Neural cell (in vitro differentiated cells): ENCODE data around the gene CISD2. TPM values are rescaled to one million over a fixed set of nuclear protein-coding genes. Genes with fewer than 3 reads are reported as not detected.
"Not testable (repeated sequence)": the region's sequence is repeated elsewhere in the genome, so short reads cannot be mapped to it uniquely, and the experiment has no call there.

Source experiments
- H2AFZ ChIP-seq: fragments of 200-600, 300-800 bp; sonication (generic), shearing (Covaris generic); 2 replicates; pipeline ENCODE4 v1.6.0; 2014; ENCODE audit warnings: low read depth, mild to moderate bottlenecking, antibody characterized with exemption, low read length, moderate library complexity
- H3F3A ChIP-seq: fragments of 200-600 bp; shearing (Covaris generic); 2 replicates; pipeline ENCODE4 v1.6.1; 2016; ENCODE audit warnings: mild to moderate bottlenecking, moderate library complexity, mixed read lengths, antibody characterized with exemption, low read length; ENCODE audit not compliant: insufficient read depth, poor library complexity, severe bottlenecking
- H3K27ac ChIP-seq: fragments of 200-600, 300-800 bp; sonication (generic), shearing (Covaris generic); 2 replicates; pipeline ENCODE4 v1.5.1; 2014; ENCODE audit warnings: mild to moderate bottlenecking, low read length, moderate library complexity
- H3K27me3 ChIP-seq: fragments of 300-800, 200-600 bp; sonication (generic), shearing (Covaris generic); 2 replicates; pipeline ENCODE4 v1.6.0; 2014; ENCODE audit warnings: mild to moderate bottlenecking, low read depth, low read length, moderate library complexity; ENCODE audit not compliant: insufficient read depth
- H3K36me3 ChIP-seq: fragments of 300-800, 200-600 bp; sonication (generic), shearing (Covaris generic); 2 replicates; pipeline ENCODE4 v1.5.1; 2014; ENCODE audit warnings: mild to moderate bottlenecking, antibody characterized with exemption, low read length, moderate library complexity; ENCODE audit not compliant: insufficient read depth
- H3K4me2 ChIP-seq: fragments of 300-800, 200-600 bp; sonication (generic), shearing (Covaris generic); 2 replicates; pipeline ENCODE4 v1.6.0; 2014; ENCODE audit warnings: mild to moderate bottlenecking, low read length
- H3K4me3 ChIP-seq: fragments of 300-800, 200-600 bp; sonication (generic), shearing (Covaris generic); 2 replicates; pipeline ENCODE4 v1.5.1; 2014; ENCODE audit warnings: mild to moderate bottlenecking, low read length, moderate library complexity
- H3K79me2 ChIP-seq: fragments of 200-600 bp; shearing (Covaris generic); replicated peaks from 2 replicates; pipeline ENCODE4 v1.6.0; 2014; ENCODE audit warnings: mild to moderate bottlenecking, low read length, moderate library complexity; ENCODE audit not compliant: insufficient read depth
- H3K9ac ChIP-seq: fragments of 300-800, 200-600 bp; sonication (generic), shearing (Covaris generic); 2 replicates; pipeline ENCODE4 v1.6.1; 2016; ENCODE audit warnings: mild to moderate bottlenecking, low read length, mixed read lengths
- H3K9me2 ChIP-seq: fragments of 200-600 bp; shearing (Covaris generic); 2 replicates; pipeline ENCODE4 v1.6.1; 2016; ENCODE audit warnings: mild to moderate bottlenecking, low read length, mixed read lengths; ENCODE audit not compliant: insufficient read depth
- H3K9me3 ChIP-seq: fragments of 200-600, 300-800 bp; sonication (generic), shearing (Covaris generic); 2 replicates; pipeline ENCODE4 v1.6.1; 2016; ENCODE audit warnings: mild to moderate bottlenecking, mixed run types, low read length, moderate library complexity, mixed read lengths
- H4K20me1 ChIP-seq: fragments of 200-600 bp; shearing (Covaris generic); 2 replicates; pipeline ENCODE4 v1.6.1; 2016; ENCODE audit warnings: mild to moderate bottlenecking, mixed run types; ENCODE audit not compliant: insufficient read depth
- EP300 ChIP-seq: fragments of 450-650 bp; conservative IDR thresholded peaks from 2 replicates; pipeline ENCODE4 v1.6.1; 2014; ENCODE audit warnings: antibody characterized with exemption, mild to moderate bottlenecking, moderate library complexity; ENCODE audit not compliant: poor library complexity, severe bottlenecking
- EZH2 ChIP-seq: fragments of 200-600, 300-800 bp; shearing (Covaris generic), sonication (generic); IDR thresholded peaks from 2 replicates; pipeline ENCODE4 v1.6.1; 2014; ENCODE audit warnings: antibody characterized with exemption, low read length, borderline replicate concordance, mild to moderate bottlenecking; ENCODE audit not compliant: insufficient read depth, poor library complexity, severe bottlenecking
- MXI1 ChIP-seq: fragments of 450-650 bp; conservative IDR thresholded peaks from 2 replicates; pipeline ENCODE4 v1.6.1; 2014; ENCODE audit warnings: antibody characterized with exemption, mild to moderate bottlenecking; ENCODE audit not compliant: poor library complexity, severe bottlenecking
- POLR2AphosphoS5 ChIP-seq: IDR thresholded peaks from 2 replicates; pipeline ENCODE4 v1.6.1; 2012
- TAF1 ChIP-seq: IDR thresholded peaks from 2 replicates; pipeline ENCODE4 v1.6.1; 2012; ENCODE audit warnings: low read depth
- polyA plus RNA-seq: library from polyadenylated mRNA; depleted of rRNA; stranded (reverse); fragments of >200 nt; gene quantifications from 2 replicates; pipeline ENCODE4 v1.2.3, GENCODE V29; 2014
- TF ChIP-seq, protein P1 (sequence below): fragments of 450-650 bp; IDR thresholded peaks from 2 replicates; pipeline ENCODE4 v1.5.1; 2014; ENCODE audit warnings: antibody characterized with exemption, mild to moderate bottlenecking, moderate library complexity; ENCODE audit not compliant: poor library complexity, severe bottlenecking

Gene CISD2
- polyA plus RNA-seq, 1 donor from 2014 or later, result 102 TPM

GRCh38 chr4:102883278-102883677, 14.5 kb downstream of the CISD2 start:
- Histone ChIP-seq H3K9me2 (no peaks in the 10 kb centered on the region), H3K27ac (no peak overlapping the region), H3K36me3 (no peaks in the 10 kb centered on the region), H3K9ac (no peak overlapping the region), H3K9me3 (no peaks in the 10 kb centered on the region), H3K27me3 (no peaks in the 10 kb centered on the region), H3K79me2 (peaks cover 6% of the 10 kb centered on the region), H3K4me3 (no peak overlapping the region), H2AFZ (no peak overlapping the region), H3K4me2 (no peak overlapping the region), H3F3A (no peaks in the 10 kb centered on the region), H4K20me1 (no peaks in the 10 kb centered on the region)
- TF ChIP-seq POLR2AphosphoS5 (no peak), EZH2 (no peak), MXI1 (no peak), TAF1 (no peak), EP300 (no peak)
- TF ChIP-seq, protein P1, sequence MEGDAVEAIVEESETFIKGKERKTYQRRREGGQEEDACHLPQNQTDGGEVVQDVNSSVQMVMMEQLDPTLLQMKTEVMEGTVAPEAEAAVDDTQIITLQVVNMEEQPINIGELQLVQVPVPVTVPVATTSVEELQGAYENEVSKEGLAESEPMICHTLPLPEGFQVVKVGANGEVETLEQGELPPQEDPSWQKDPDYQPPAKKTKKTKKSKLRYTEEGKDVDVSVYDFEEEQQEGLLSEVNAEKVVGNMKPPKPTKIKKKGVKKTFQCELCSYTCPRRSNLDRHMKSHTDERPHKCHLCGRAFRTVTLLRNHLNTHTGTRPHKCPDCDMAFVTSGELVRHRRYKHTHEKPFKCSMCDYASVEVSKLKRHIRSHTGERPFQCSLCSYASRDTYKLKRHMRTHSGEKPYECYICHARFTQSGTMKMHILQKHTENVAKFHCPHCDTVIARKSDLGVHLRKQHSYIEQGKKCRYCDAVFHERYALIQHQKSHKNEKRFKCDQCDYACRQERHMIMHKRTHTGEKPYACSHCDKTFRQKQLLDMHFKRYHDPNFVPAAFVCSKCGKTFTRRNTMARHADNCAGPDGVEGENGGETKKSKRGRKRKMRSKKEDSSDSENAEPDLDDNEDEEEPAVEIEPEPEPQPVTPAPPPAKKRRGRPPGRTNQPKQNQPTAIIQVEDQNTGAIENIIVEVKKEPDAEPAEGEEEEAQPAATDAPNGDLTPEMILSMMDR, result no peak

DNA sequence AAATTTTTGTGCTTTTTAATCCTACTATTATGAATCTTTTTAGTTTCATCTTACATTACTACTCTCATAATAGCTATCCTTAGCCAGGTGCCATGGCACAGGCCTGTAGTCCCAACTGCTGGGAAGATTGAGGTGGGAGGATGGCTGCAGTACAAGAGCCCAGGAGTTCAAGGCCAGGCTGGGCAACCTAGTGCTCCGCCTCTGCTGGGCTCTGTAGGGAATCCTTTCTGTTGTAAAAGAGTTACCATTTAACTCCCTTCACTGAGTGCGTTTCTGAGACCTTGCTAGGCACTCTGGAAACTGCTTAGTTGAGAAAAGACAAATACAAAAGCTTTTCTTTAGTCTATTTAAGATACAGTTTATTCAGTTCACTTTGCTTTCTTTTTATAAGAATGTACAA, 19.8 kb downstream of the CISD2 start:
- H4K20me1 ChIP-seq, H3K79me2 ChIP-seq: not testable (repeated sequence)

DNA sequence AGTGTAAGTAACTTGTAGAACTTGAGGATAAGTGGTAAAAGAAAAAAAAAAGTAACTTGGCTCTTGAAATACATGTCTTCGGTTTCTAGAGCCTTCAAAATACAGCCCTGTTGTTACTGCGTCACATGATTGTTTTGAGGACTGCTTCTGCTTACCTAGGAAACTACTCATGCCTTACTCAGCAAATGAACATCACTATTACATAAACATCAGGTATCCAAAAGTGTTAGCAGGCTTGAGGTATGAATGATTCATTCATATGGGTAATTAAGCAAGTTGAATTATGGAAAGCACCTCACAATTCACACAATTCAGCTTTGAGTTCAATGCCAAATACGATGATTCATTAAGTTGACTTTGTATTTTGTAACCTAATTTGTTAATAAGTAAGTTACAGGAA, 21.1 kb downstream of the CISD2 start:
- not testable (repeated sequence) for H4K20me1 ChIP-seq, H3K9me2 ChIP-seq, H2AFZ ChIP-seq, H3K36me3 ChIP-seq, H3K4me3 ChIP-seq, H3F3A ChIP-seq, H3K9ac ChIP-seq, H3K79me2 ChIP-seq, H3K4me2 ChIP-seq, H3K27ac ChIP-seq, H3K9me3 ChIP-seq, H3K27me3 ChIP-seq

More for the DNA sequence above, 19.8 kb downstream of the CISD2 start:
- not testable (repeated sequence) for H3K4me2 ChIP-seq, H2AFZ ChIP-seq, H3F3A ChIP-seq, H3K27me3 ChIP-seq, H3K27ac ChIP-seq, H3K36me3 ChIP-seq, H3K4me3 ChIP-seq, H3K9me2 ChIP-seq, H3K9me3 ChIP-seq, H3K9ac ChIP-seq

GRCh38 chr4:102896547-102896946, 27.8 kb downstream of the CISD2 start:
- H3K27ac ChIP-seq, H4K20me1 ChIP-seq, H3K79me2 ChIP-seq, H3K36me3 ChIP-seq, H3K9me2 ChIP-seq, H3K4me3 ChIP-seq, H2AFZ ChIP-seq, H3K9ac ChIP-seq, H3K27me3 ChIP-seq, H3K4me2 ChIP-seq, H3K9me3 ChIP-seq, H3F3A ChIP-seq: not testable (repeated sequence)

DNA sequence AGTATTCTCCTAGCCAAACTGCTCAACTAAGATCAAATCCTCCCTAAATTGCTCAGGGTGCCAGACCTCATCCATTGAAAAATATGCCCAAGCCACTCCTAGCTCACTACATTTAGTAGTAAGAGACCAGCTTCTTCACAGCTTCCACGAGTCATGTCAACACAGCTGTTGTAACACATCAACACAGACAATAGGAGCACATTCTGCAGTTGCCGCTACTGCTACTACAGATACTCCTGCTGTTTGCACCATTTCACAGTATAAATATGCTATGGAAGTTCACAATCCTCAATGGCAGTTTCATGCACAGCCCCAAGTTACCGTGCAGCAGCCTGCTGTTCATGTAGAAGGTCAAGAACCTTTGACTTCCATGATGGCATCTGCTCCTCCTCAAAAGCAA, 28.8 kb downstream of the CISD2 start:
- H3K9me3 ChIP-seq, H3K36me3 ChIP-seq, H3K79me2 ChIP-seq, H3K4me3 ChIP-seq, H2AFZ ChIP-seq, H3K4me2 ChIP-seq, H3K27me3 ChIP-seq, H4K20me1 ChIP-seq, H3K27ac ChIP-seq, H3K9me2 ChIP-seq, H3F3A ChIP-seq, H3K9ac ChIP-seq: not testable (repeated sequence)
